A549 (cell line): ENCODE data around the gene NLRP10. TPM values are rescaled to one million over a fixed set of nuclear protein-coding genes. Genes with fewer than 3 reads are reported as not detected.

Experiments
- ATAC-seq, 2 experiments: fragments of 200-7000 bp in 1 of 2; fragments of >200 bp in 1 of 2; cut with Nextera tagmentation in 1 of 2; cut with Tn5 transposase in 1 of 2; 3 replicates each; pipeline versions ENCODE4 v1.8.0 to v1.9.1; 2018 to 2020; ENCODE audit warnings: mild to moderate bottlenecking in 1 of 2, moderate library complexity in 1 of 2
- CTCF ChIA-PET: fragments of 300-600 bp; sonication (Branson Sonifier 250); formaldehyde crosslinking; extraction: SDS; loops from one replicate; lab custom pipeline; 2021; ENCODE audit warnings: antibody characterized with exemption, inconsistent platforms; lab: Yijun Ruan, JAX
- POLR2A ChIA-PET: fragments of 350-600 bp; formaldehyde crosslinking; extraction: SDS; loops from one replicate; lab custom pipeline; 2021; ENCODE audit warnings: antibody characterized with exemption, inconsistent platforms; lab: Yijun Ruan, JAX
- DNase-seq, 2 experiments: peaks; one replicate each; pipeline versions ENCODE4 v3.0.0 to v3.0.0-alpha.2; 2011 to 2016; ENCODE audit warnings: low read depth in 1 of 2, low spot score in 1 of 2
- FAIRE-seq: peaks from 2 replicates; lab custom pipeline; 2011; peaks lifted over from hg19 to GRCh38; lab: Jason Lieb, UNC
- H3K27ac ChIP-seq, 2 experiments: fragments of >200 bp; sonication (Bioruptor Twin); formaldehyde crosslinking; 3 replicates each; pipeline ENCODE4 v1.5.1; 2016 to 2017
- H3K4me1 ChIP-seq: fragments of >200 bp; sonication (Bioruptor Twin); formaldehyde crosslinking; 3 replicates; pipeline ENCODE4 v1.6.1; 2016
- H3K4me2 ChIP-seq: fragments of >200 bp; sonication (Bioruptor Twin); formaldehyde crosslinking; 3 replicates; pipeline ENCODE4 v1.6.1; 2016
- H3K4me3 ChIP-seq: fragments of >200 bp; sonication (Bioruptor Twin); formaldehyde crosslinking; 3 replicates; pipeline ENCODE4 v1.5.1; 2016
- H3K9me3 ChIP-seq: fragments of >200 bp; sonication (Bioruptor Twin); formaldehyde crosslinking; 3 replicates; pipeline ENCODE4 v1.6.1; 2016
- BHLHE40 ChIP-seq: IDR thresholded peaks from 2 replicates; pipeline ENCODE4 v1.6.1; 2012; ENCODE audit warnings: low read depth, low read length, inconsistent platforms
- CHD4 ChIP-seq: fragments of 200-600 bp; sonication (generic); IDR thresholded peaks from 2 replicates; pipeline ENCODE4 v1.6.1; 2016; ENCODE audit warnings: antibody characterized with exemption, mild to moderate bottlenecking, borderline replicate concordance
- CTCF ChIP-seq: fragments of >200 bp; sonication (Bioruptor Twin); formaldehyde crosslinking; IDR thresholded peaks from 3 replicates; pipeline ENCODE4 v1.5.1; 2016
- EHF ChIP-seq: fragments of 250-450 bp; sonication (Bioruptor Pico); IDR thresholded peaks from 2 replicates; pipeline ENCODE4 v1.5.0; 2020; ENCODE audit warnings: mild to moderate bottlenecking
- ELK1 ChIP-seq: fragments of 150-350 bp; IDR thresholded peaks from 2 replicates; pipeline ENCODE4 v1.6.1; 2014; ENCODE audit warnings: low read depth, mild to moderate bottlenecking, low read length
- EP300 ChIP-seq, 2 experiments: fragments of >200 bp; sonication (Bioruptor Twin); formaldehyde crosslinking; IDR thresholded peaks; 2 replicates in 1 of 2; 3 replicates in 1 of 2; pipeline ENCODE4 v1.6.1; 2016 to 2017
- FOXS1 ChIP-seq: fragments of 250-450 bp; sonication (Bioruptor Pico); IDR thresholded peaks from 2 replicates; pipeline ENCODE4 v1.5.0; 2020; ENCODE audit warnings: mild to moderate bottlenecking, moderate library complexity
- GATA3 ChIP-seq: IDR thresholded peaks from 2 replicates; pipeline ENCODE4 v1.6.1; 2012; ENCODE audit warnings: borderline replicate concordance
- HDAC2 ChIP-seq: fragments of 200-600 bp; sonication (generic); IDR thresholded peaks from 2 replicates; pipeline ENCODE4 v1.6.1; 2016
- HES2 ChIP-seq: fragments of >200 bp; sonication (Bioruptor Twin); formaldehyde crosslinking; IDR thresholded peaks from 2 replicates; pipeline ENCODE4 v1.6.1; 2016
- HEYL ChIP-seq: fragments of 250-450 bp; sonication (Bioruptor Pico); IDR thresholded peaks from 2 replicates; pipeline ENCODE4 v1.8.0; 2021; ENCODE audit warnings: mild to moderate bottlenecking, moderate library complexity
- HOXA7 ChIP-seq: fragments of 250-450 bp; sonication (Bioruptor Pico); IDR thresholded peaks from 2 replicates; pipeline ENCODE4 v1.5.0; 2020; ENCODE audit warnings: mild to moderate bottlenecking, moderate library complexity
- HOXB13 ChIP-seq: fragments of 250-450 bp; sonication (Bioruptor Pico); IDR thresholded peaks from 2 replicates; pipeline ENCODE4 v1.5.0; 2020; ENCODE audit warnings: low read depth, mild to moderate bottlenecking, moderate library complexity
- JUN ChIP-seq, 2 experiments: fragments of >200 bp; sonication (Bioruptor Twin); formaldehyde crosslinking; IDR thresholded peaks; 2 replicates in 1 of 2; 3 replicates in 1 of 2; pipeline ENCODE4 v1.6.1; 2016 to 2017
- KDM1A ChIP-seq: fragments of 200-600 bp; sonication (generic); IDR thresholded peaks from 2 replicates; pipeline ENCODE4 v1.6.1; 2016; ENCODE audit warnings: low read depth, mild to moderate bottlenecking
- MAX ChIP-seq: IDR thresholded peaks from 2 replicates; pipeline ENCODE4 v1.6.1; 2012
- MAZ ChIP-seq: fragments of 150-350 bp; IDR thresholded peaks from 2 replicates; pipeline ENCODE4 v1.6.1; 2014; ENCODE audit warnings: antibody characterized with exemption, low read depth, low read length, borderline replicate concordance
- NPAS2 ChIP-seq: fragments of 250-450 bp; sonication (Bioruptor Pico); IDR thresholded peaks from 2 replicates; pipeline ENCODE4 v1.8.0; 2022; ENCODE audit warnings: mild to moderate bottlenecking, moderate library complexity, borderline replicate concordance
- PHF8 ChIP-seq: fragments of 200-600 bp; sonication (generic); IDR thresholded peaks from 2 replicates; pipeline ENCODE4 v1.6.1; 2016; ENCODE audit warnings: low read depth, mild to moderate bottlenecking, antibody characterized with exemption, moderate library complexity, borderline replicate concordance
- RAD21 ChIP-seq, 2 experiments: fragments of >200 bp in 1 of 2; sonication (Bioruptor Twin) in 1 of 2; formaldehyde crosslinking in 1 of 2; IDR thresholded peaks in 1 of 2; conservative IDR thresholded peaks in 1 of 2; 2 replicates in 1 of 2; 3 replicates in 1 of 2; pipeline ENCODE4 v1.6.1; 2012 to 2018; ENCODE audit warnings: inconsistent platforms in 1 of 2
- RARB ChIP-seq: fragments of 250-450 bp; sonication (Bioruptor Pico); IDR thresholded peaks from 2 replicates; pipeline ENCODE4 v1.8.0; 2021; ENCODE audit warnings: mild to moderate bottlenecking, moderate library complexity
- REST ChIP-seq: fragments of 200-600 bp; sonication (generic); IDR thresholded peaks from 2 replicates; pipeline ENCODE4 v1.6.1; 2016; ENCODE audit warnings: antibody characterized with exemption, mild to moderate bottlenecking, moderate library complexity
- SMC3 ChIP-seq: fragments of >200 bp; sonication (Bioruptor Twin); formaldehyde crosslinking; IDR thresholded peaks from 3 replicates; pipeline ENCODE4 v1.6.1; 2018; ENCODE audit warnings: inconsistent platforms
- SREBF2 ChIP-seq: fragments of 450-650 bp; IDR thresholded peaks from 2 replicates; pipeline ENCODE4 v1.6.1; 2014; ENCODE audit warnings: mild to moderate bottlenecking, moderate library complexity
- ZC3H11A ChIP-seq: fragments of 450-650 bp; IDR thresholded peaks from 2 replicates; pipeline ENCODE4 v1.6.1; 2014; ENCODE audit warnings: antibody characterized with exemption, mild to moderate bottlenecking
- ZFP36 ChIP-seq: fragments of 450-650 bp; IDR thresholded peaks from 2 replicates; pipeline ENCODE4 v1.6.1; 2014; ENCODE audit warnings: borderline replicate concordance; ENCODE audit not compliant: partially characterized antibody
- ZNF302 ChIP-seq: fragments of 250-450 bp; sonication (Bioruptor Pico); IDR thresholded peaks from 2 replicates; pipeline ENCODE4 v1.9.0; 2021; ENCODE audit warnings: inconsistent platforms, mild to moderate bottlenecking, moderate library complexity
- WGBS: methylation state at CpG from one replicate; pipeline ENCODE4 v1.1.6; 2017; ENCODE audit errors: missing lambda C conversion rate; 5-methylcytosine and 5-hydroxymethylcytosine counted together
- polyA plus RNA-seq, 4 experiments: library from polyadenylated mRNA; depleted of rRNA in 3 of 4; stranded (reverse); fragments of >200 nt; fragmentation: RNase III in 1 of 4; extraction: RNeasy Plus Mini Kit Qiagen cat#74134 plus additional on column Dnase treatment in 1 of 4; gene quantifications; 2 replicates in 3 of 4; 3 replicates in 1 of 4; pipeline ENCODE4 v1.2.3, GENCODE V29; 2011 to 2017

NLRP10 gene
- polyA plus RNA-seq, 2 of the 4 experiments (the other 2 are of a cell fraction): not detected

GRCh38 chr11:7969756-7970646, 4.8 kb upstream of the NLRP10 start:
- Histone ChIP-seq H3K4me1 (no peaks in the 10 kb centered on the region), H3K27ac (no peak overlapping the region), H3K9me3 (no peaks in the 10 kb centered on the region), H3K4me3 (no peak overlapping the region), H3K4me2 (no peak overlapping the region)
- POLR2A ChIA-PET: no interaction called here
- DNase-seq: no peak
- 43% methylated on average over 3 of the region's 3 CpGs for WGBS
- CTCF ChIA-PET: interaction anchor here (1.7 to 1.8 kb wide), 2 partner anchors 14 to 17 kb away, joined by 4 read pairs; partner anchors contain the start of gene EIF3F
- TF ChIP-seq CHD4: no peak
- no peak for TF ChIP-seq ZFP36
- TF ChIP-seq GATA3: no peak
- no peak for TF ChIP-seq EHF (CRISPR knock-in tag)
- TF ChIP-seq ZNF302: no peak
- no peak for TF ChIP-seq NPAS2
- no peak for TF ChIP-seq FOXS1
- no peak for TF ChIP-seq SREBF2
- no peak for TF ChIP-seq ZC3H11A
- no peak for TF ChIP-seq JUN (IDR thresholded peaks at IDR 0.05)
- no peak for TF ChIP-seq PHF8
- TF ChIP-seq EP300 (IDR thresholded peaks at IDR 0.05): no peak
- TF ChIP-seq ELK1: no peak
- no peak for TF ChIP-seq CTCF
- no peak for ATAC-seq
- FAIRE-seq: no peak

GRCh38 chr11:7968686-7969085, 3.4 kb upstream of the NLRP10 start:
- no peak overlapping the region for H3K27ac ChIP-seq
- CTCF ChIA-PET: interaction anchor here (1.3 to 1.4 kb wide), 2 partner anchors 18 to 76 kb away, joined by 3 to 5 read pairs; partner anchors contain the start of gene EIF3F
- no peak overlapping the region for H3K4me2 ChIP-seq
- POLR2A ChIA-PET: no interaction called here
- FAIRE-seq: no peak
- H3K4me1 ChIP-seq: no peaks in the 10 kb centered on the region
- WGBS: 13% methylated on average over 2 of the region's 2 CpGs
- no peak for TF ChIP-seq REST
- no peak for TF ChIP-seq ZFP36
- no peak for TF ChIP-seq HES2
- no peak for TF ChIP-seq KDM1A
- no peak for TF ChIP-seq HEYL (CRISPR knock-in tag)
- no peak for TF ChIP-seq ZNF302
- no peak for TF ChIP-seq PHF8
- no peak for TF ChIP-seq BHLHE40
- no peak for TF ChIP-seq SMC3
- no peak for TF ChIP-seq MAZ
- no peak for TF ChIP-seq HOXA7 (CRISPR knock-in tag)
- no peak for TF ChIP-seq HDAC2
- TF ChIP-seq HOXB13 (CRISPR knock-in tag): no peak
- no peak for TF ChIP-seq RAD21 (conservative IDR thresholded peaks at IDR 0.05 in 1 of 2, IDR thresholded peaks at IDR 0.05 in 1 of 2)
- no peak for TF ChIP-seq MAX
- TF ChIP-seq RARB: no peak
- TF ChIP-seq, all 56 proteins: peak for 0
- Histone ChIP-seq H3K4me3 (no peak overlapping the region), H3K9me3 (no peaks in the 10 kb centered on the region)
- DNase-seq (no peak), ATAC-seq (no peak)
